Parathyroid adenoma (tissue), 2 donors: ENCODE measurements around the gene RALA.

Experiments used
- H2AFZ ChIP-seq: fragments of 300-600 bp; sonication (generic); one replicate; pipeline ENCODE4 v1.7.0; 2017; ENCODE audit warnings: antibody characterized with exemption, mild to moderate bottlenecking
- H3K27ac ChIP-seq: fragments of 300-600 bp; sonication (generic); one replicate; pipeline ENCODE4 v1.7.0; 2017
- H3K27me3 ChIP-seq: fragments of 300-600 bp; sonication (generic); one replicate; pipeline ENCODE4 v1.7.0; 2017; ENCODE audit warnings: low read length; ENCODE audit not compliant: control insufficient read depth, insufficient read depth
- H3K36me3 ChIP-seq: fragments of 300-600 bp; sonication (generic); one replicate; pipeline ENCODE4 v1.7.0; 2017; ENCODE audit warnings: low read length; ENCODE audit not compliant: control insufficient read depth, insufficient read depth
- H3K4me1 ChIP-seq: fragments of 300-600 bp; sonication (generic); one replicate; pipeline ENCODE4 v1.7.0; 2017; ENCODE audit warnings: control low read depth
- H3K4me2 ChIP-seq: fragments of 300-600 bp; sonication (generic); one replicate; pipeline ENCODE4 v1.7.0; 2017; ENCODE audit warnings: low read length
- H3K4me3 ChIP-seq: fragments of 300-600 bp; sonication (generic); one replicate; pipeline ENCODE4 v1.7.0; 2017; ENCODE audit warnings: low read depth, low read length
- H3K79me2 ChIP-seq: fragments of 300-600 bp; sonication (generic); one replicate; pipeline ENCODE4 v1.7.0; 2017; ENCODE audit warnings: control low read depth
- H3K9ac ChIP-seq: fragments of 300-600 bp; sonication (generic); one replicate; pipeline ENCODE4 v1.7.0; 2017; ENCODE audit warnings: mild to moderate bottlenecking
- H3K9me3 ChIP-seq: fragments of 300-600 bp; sonication (generic); one replicate; pipeline ENCODE4 v1.7.0; 2017; ENCODE audit warnings: low read length; ENCODE audit not compliant: control insufficient read depth
- CTCF ChIP-seq: fragments of 300-600 bp; sonication (generic); IDR thresholded peaks from one replicate; pipeline ENCODE4 v1.7.0; 2017; ENCODE audit warnings: antibody characterized with exemption, mild to moderate bottlenecking
- donor health status: primary hyperparathyroidism.

The RALA gene

DNA sequence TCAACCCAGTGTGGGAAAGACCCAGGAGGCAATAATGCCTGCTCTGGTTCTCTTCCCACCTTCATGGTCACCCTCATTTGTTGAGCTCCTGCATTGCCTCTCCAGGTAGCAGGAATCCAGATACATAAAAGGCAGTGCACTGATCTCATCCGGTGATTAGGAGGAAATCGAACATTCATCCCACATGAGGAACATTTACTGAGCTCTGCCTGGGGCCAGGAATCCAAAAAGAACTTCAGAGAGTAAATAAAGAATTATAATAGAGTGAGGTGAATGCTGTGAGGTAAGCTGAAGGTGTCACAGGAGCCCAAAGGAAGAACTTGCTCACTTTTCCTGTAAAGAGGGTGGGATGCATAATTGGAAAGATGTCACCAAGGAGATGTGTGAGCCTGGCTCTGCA is 121.2 kb downstream of the RALA start:
- Histone ChIP-seq H3K36me3 (no peaks in the 10 kb centered on the region), H3K4me1 (no peaks in the 10 kb centered on the region), H2AFZ (no peak overlapping the region), H3K4me3 (no peak overlapping the region), H3K79me2 (peaks cover 5% of the 10 kb centered on the region), H3K9ac (no peak overlapping the region), H3K27ac (no peak overlapping the region), H3K9me3 (no peaks in the 10 kb centered on the region), H3K27me3 (no peaks in the 10 kb centered on the region), H3K4me2 (no peak overlapping the region)
- no peak for TF ChIP-seq CTCF

DNA sequence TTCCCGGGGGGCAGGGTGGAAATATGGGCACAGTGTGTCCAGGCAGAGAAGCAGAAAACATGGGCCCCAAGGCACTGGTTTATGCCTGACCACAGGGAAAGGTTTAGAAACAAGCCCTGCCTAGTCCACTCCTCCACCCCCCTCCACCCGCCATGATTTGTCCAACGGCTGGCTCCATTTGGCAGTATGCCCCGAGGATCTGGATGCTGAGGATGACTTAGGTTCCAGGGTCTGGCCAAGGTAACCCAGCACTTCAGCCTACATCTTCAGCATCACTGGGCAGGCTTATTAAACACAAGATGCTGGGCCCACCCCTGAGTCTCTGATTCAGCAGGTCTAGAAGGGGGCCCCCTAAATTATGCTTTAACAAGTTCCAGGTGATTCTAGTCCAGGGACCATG is 121.9 kb downstream of the RALA start:
- no peak overlapping the region for H3K4me3 ChIP-seq
- no peaks in the 10 kb centered on the region for H3K4me1 ChIP-seq
- TF ChIP-seq CTCF: no peak
- no peak overlapping the region for H3K9ac ChIP-seq
- no peaks in the 10 kb centered on the region for H3K27me3 ChIP-seq
- H3K27ac ChIP-seq: no peak overlapping the region
- no peaks in the 10 kb centered on the region for H3K36me3 ChIP-seq
- H2AFZ ChIP-seq: no peak overlapping the region
- no peaks in the 10 kb centered on the region for H3K9me3 ChIP-seq
- H3K79me2 ChIP-seq: peaks cover 7% of the 10 kb centered on the region
- no peak overlapping the region for H3K4me2 ChIP-seq

DNA sequence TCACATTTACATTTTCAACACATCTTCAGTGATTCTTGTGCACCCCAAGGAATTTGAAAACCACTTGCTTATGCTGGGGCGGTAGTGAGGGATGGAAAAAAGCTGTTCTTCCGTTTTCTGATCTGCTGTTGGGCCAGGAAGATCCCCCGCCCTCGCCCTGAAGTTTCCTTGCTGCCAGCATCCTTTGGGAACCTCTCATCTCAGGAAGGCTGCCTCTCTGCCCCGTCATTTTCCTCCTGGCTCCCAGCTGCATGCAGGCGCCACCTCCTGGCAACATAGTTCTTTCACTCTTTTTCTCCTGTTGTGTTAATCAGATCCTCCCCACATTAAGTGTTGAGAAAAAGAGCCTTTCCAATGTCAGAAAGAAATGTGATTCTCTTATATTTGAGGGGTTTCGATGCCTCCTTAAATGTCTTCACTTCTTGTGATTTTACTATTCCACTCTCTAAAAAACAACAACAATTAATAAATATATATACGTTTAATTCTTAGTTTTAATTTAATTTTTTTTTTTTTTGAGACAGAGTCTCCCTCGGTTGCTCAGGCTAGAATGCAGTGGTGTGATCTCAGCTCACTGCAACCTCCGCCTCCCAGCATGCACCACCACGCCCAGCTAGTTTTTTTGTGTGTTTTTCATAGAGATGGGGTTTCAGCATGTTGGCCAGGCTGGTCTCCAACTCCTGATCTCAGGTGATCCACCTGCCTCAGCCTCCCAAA is 122.9 kb downstream of the RALA start:
- peak; percentile 76 for TF ChIP-seq CTCF
- Histone ChIP-seq H2AFZ (no peak overlapping the region), H3K9me3 (no peaks in the 10 kb centered on the region), H3K4me1 (no peaks in the 10 kb centered on the region), H3K4me3 (no peak overlapping the region), H3K4me2 (no peak overlapping the region), H3K27me3 (no peaks in the 10 kb centered on the region), H3K27ac (no peak overlapping the region), H3K9ac (no peak overlapping the region), H3K79me2 (peaks cover 7% of the 10 kb centered on the region), H3K36me3 (no peaks in the 10 kb centered on the region)

DNA sequence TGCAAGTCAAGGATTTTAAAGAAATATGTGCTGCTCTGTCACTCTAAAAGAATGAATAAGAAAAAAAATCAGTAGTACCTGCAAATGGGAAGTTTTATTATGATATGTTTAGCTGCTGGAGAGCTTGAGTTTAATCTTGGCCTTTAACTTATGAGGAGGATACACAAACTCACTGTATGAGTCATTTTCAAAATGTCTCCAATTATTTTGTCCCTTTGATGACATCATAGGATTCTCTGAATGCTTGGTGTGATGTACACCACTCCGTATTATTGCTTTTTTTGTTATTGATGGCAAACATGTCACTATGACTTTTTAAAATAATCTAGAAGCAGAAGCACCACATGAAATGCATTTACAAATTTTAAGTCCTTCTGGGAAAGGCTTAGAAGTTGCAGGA is 125.8 kb downstream of the RALA start:
- Histone ChIP-seq H3K27me3 (no peaks in the 10 kb centered on the region), H2AFZ (no peak overlapping the region), H3K4me1 (no peaks in the 10 kb centered on the region), H3K9ac (no peak overlapping the region), H3K36me3 (no peaks in the 10 kb centered on the region), H3K4me2 (no peak overlapping the region), H3K4me3 (no peak overlapping the region), H3K79me2 (peaks cover 12% of the 10 kb centered on the region), H3K27ac (no peak overlapping the region), H3K9me3 (no peaks in the 10 kb centered on the region)
- TF ChIP-seq CTCF: no peak

- no peaks in the 10 kb centered on the region for H3K4me1 ChIP-seq
- no peak overlapping the region for H3K4me2 ChIP-seq
- H3K9ac ChIP-seq: no peak overlapping the region
- TF ChIP-seq CTCF: no peak
- no peak overlapping the region for H3K4me3 ChIP-seq
- H2AFZ ChIP-seq: no peak overlapping the region
- no peaks in the 10 kb centered on the region for H3K9me3 ChIP-seq
- H3K27ac ChIP-seq: no peak overlapping the region
- no peaks in the 10 kb centered on the region for H3K27me3 ChIP-seq
- H3K79me2 ChIP-seq: peaks cover 12% of the 10 kb centered on the region
- no peaks in the 10 kb centered on the region for H3K36me3 ChIP-seq
Observed at GRCh38 chr7:39749717-39750116, 126.3 kb downstream of the RALA start.
